ENCODE data around the gene PROSER3. TPM values are rescaled to one million over a fixed set of nuclear protein-coding genes. Genes with fewer than 3 reads are reported as not detected.

The PROSER3 gene
- total and polyA plus RNA-seq, 2 experiments from 2014 or later = 12.2 to 26.5 TPM

DNA sequence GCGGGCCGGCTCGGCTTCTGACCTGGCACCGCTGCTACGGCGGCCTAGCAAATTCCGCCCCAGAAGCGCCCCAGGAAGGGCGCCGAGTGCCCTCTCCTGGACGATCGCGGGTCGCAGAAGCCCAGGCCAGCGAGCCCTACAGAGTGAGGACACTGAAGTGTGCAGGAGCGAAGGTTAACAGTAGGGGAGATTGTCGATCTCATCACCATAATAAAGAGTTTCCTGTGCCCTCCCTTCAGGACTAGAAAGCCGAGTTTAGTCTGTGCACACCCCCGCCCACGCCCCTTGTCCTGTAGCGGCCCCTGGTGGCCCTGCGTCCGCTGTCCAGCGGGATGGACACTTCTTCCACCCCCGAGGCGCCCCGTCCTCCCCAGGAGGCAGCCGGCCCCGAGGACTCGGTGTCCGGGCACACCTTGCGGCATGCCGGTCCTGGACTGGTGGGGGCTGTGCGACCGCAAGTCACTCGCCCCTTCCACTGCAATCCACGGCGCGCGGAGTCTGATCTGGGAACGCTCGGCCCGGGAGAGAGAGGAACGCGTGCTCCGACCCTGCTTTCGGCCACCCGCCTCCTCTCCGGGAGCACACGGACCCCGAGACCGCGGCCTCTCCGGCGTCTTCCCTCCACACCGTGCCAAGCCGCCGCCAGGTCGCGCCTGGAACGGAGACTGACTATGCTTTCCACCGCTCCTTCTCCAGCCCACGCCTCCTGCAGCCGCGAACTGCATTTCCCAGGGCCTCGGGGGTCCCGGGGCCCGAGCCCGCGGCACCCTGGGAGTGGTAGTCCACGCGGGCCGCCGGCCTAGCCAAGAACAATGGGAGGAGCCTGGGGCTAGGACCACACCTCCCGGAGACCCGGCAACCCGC is 40.9 kb upstream of the PROSER3 start:
- Histone ChIP-seq H3K27ac (peak overlapping the region; percentile 89), H3K4me1 (ENCODE audit: insufficient read depth) (peaks cover 15% of the 10 kb centered on the region), H3K9me2 (replicated peaks; ENCODE audit: insufficient read depth) (no peaks in the 10 kb centered on the region), H3K27me3 (no peaks in the 10 kb centered on the region), H3K4me2 (peak overlapping the region; percentile 89), H3K9me3 (ENCODE audit: low read depth) (no peaks in the 10 kb centered on the region), H3K4me3 (peak overlapping the region; percentile 43), H3K79me2 (peaks cover 45% of the 10 kb centered on the region), H3K36me3 (replicated peaks; ENCODE audit: insufficient read depth, low read depth) (no peaks in the 10 kb centered on the region), H4K20me1 (ENCODE audit: insufficient read depth, poor library complexity, severe bottlenecking) (peaks cover 25% of the 10 kb centered on the region), H2AFZ (peak overlapping the region; percentile 81)
- peak; percentile 94 for DNase-seq (ENCODE audit: low spot score)
- 1% methylated on average over 43 of the region's 77 CpGs for WGBS (ENCODE audit: low lambda C conversion rate, missing lambda C conversion rate)
- TF ChIP-seq EZH2phosphoT487 (IDR thresholded peaks at IDR 0.05; ENCODE audit: low read depth, severe bottlenecking, unreplicated experiment) = no peak
- TF ChIP-seq, protein P1, sequence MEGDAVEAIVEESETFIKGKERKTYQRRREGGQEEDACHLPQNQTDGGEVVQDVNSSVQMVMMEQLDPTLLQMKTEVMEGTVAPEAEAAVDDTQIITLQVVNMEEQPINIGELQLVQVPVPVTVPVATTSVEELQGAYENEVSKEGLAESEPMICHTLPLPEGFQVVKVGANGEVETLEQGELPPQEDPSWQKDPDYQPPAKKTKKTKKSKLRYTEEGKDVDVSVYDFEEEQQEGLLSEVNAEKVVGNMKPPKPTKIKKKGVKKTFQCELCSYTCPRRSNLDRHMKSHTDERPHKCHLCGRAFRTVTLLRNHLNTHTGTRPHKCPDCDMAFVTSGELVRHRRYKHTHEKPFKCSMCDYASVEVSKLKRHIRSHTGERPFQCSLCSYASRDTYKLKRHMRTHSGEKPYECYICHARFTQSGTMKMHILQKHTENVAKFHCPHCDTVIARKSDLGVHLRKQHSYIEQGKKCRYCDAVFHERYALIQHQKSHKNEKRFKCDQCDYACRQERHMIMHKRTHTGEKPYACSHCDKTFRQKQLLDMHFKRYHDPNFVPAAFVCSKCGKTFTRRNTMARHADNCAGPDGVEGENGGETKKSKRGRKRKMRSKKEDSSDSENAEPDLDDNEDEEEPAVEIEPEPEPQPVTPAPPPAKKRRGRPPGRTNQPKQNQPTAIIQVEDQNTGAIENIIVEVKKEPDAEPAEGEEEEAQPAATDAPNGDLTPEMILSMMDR (IDR thresholded peaks at IDR 0.05; ENCODE audit: poor library complexity) = peak; percentile 90
- no peak for TF ChIP-seq EZH2 (IDR thresholded peaks at IDR 0.05; ENCODE audit: borderline replicate concordance)

DNA sequence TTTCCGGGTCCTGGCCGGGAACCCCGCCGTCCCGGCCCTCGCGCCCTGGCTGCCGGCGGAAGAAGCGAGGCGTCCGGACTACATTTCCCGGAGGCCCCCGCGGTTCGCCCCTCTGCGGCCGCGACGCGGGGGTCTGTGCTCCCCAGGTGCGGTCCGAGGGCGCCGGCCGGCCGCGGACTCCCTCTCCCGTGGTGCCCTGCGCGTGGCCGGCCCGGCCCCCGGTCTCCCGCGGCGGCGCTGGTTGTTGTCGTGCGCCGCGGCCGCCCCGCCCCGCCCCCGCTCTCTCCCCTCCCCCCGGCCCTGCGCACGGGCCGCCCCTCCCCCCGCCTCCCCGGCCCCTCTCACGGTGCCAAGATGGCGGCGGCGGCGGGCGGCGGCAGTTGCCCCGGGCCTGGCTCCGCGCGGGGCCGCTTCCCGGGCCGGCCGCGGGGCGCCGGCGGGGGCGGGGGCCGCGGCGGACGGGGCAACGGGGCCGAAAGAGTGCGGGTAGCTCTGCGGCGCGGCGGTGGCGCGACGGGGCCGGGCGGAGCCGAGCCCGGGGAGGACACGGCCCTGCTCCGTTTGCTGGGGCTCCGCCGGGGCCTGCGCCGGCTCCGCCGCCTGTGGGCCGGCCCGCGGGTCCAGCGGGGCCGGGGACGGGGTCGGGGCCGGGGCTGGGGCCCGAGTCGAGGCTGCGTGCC is 40.2 kb upstream of the PROSER3 start, which contains the start of gene KMT2B:
TSS of gene KMT2B (plus strand) at position 339 of the 680 bp plus-strand sequence. CDS start at position 355, 16 bp downstream.
- WGBS (ENCODE audit: low lambda C conversion rate, missing lambda C conversion rate) = 1% methylated on average over 24 of the region's 109 CpGs
- Histone ChIP-seq H3K9me3 (ENCODE audit: low read depth) (no peaks in the 10 kb centered on the region), H3K4me3 (peak within 1 kb of the TSS; percentile 96), H3K27me3 (no peaks in the 10 kb centered on the region), H2AFZ (peak within 1 kb of the TSS; percentile 81), H3K9me2 (replicated peaks; ENCODE audit: insufficient read depth) (no peaks in the 10 kb centered on the region), H3K4me2 (peak within 1 kb of the TSS; percentile 89), H3K4me1 (ENCODE audit: insufficient read depth) (peaks cover 15% of the 10 kb centered on the region), H3K27ac (peak within 1 kb of the TSS; percentile 89), H4K20me1 (ENCODE audit: insufficient read depth, poor library complexity, severe bottlenecking) (peaks cover 25% of the 10 kb centered on the region), H3K79me2 (peaks cover 49% of the 10 kb centered on the region), H3K36me3 (replicated peaks; ENCODE audit: insufficient read depth, low read depth) (no peaks in the 10 kb centered on the region)
- DNase-seq (ENCODE audit: low spot score) = peak; percentile 98
- no peak for TF ChIP-seq EZH2phosphoT487 (IDR thresholded peaks at IDR 0.05; ENCODE audit: low read depth, severe bottlenecking, unreplicated experiment)
- TF ChIP-seq, protein P1 (IDR thresholded peaks at IDR 0.05; ENCODE audit: poor library complexity) = no peak
- no peak for TF ChIP-seq EZH2 (IDR thresholded peaks at IDR 0.05; ENCODE audit: borderline replicate concordance)

DNA sequence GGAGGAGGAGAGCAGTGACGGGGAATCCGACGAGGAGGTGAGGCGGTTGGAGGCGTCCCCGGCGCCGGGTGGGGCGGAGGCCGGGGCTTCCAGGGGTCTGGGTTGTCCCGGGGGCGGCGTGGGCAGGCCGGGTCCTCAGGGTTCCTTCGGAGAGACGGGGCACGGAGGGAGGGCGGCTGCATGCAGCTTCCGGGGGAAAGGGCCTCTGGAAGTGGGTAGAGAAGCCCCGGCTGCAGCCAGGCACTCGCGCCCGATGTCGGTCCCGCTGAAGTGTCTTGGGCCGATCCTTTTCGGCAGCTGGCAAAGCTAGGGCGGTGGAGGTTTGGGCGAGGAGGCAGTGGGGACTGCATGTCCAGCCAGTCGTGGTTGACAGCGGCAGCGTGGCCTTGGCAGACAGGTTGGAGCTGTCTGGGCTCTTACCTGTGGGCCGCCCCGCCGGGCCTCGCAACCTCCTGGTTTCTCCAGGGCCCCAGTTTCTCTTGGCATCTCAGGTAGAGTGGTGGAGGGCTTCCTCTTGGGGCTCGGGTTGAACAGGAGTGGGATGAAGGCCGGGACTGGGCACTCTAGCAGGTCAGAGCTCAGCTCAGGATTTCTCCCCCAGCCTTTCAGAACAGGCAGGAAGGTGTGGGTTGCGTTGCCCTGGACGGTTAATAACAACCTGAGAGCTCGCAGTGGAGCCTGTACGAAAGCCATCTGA is 39.5 kb upstream of the PROSER3 start:
- Histone ChIP-seq H3K9me3 (ENCODE audit: low read depth) (no peaks in the 10 kb centered on the region), H3K27ac (peak overlapping the region; percentile 85), H3K27me3 (no peaks in the 10 kb centered on the region), H3K9me2 (replicated peaks; ENCODE audit: insufficient read depth) (no peaks in the 10 kb centered on the region), H4K20me1 (ENCODE audit: insufficient read depth, poor library complexity, severe bottlenecking) (peaks cover 25% of the 10 kb centered on the region), H3K4me2 (peak overlapping the region; percentile 87), H3K4me1 (ENCODE audit: insufficient read depth) (peaks cover 15% of the 10 kb centered on the region), H3K79me2 (peaks cover 49% of the 10 kb centered on the region), H3K36me3 (replicated peaks; ENCODE audit: insufficient read depth, low read depth) (no peaks in the 10 kb centered on the region), H2AFZ (no peak overlapping the region), H3K4me3 (peak overlapping the region; percentile 96)
- TF ChIP-seq EZH2phosphoT487 (IDR thresholded peaks at IDR 0.05; ENCODE audit: low read depth, severe bottlenecking, unreplicated experiment) (no peak), EZH2 (IDR thresholded peaks at IDR 0.05; ENCODE audit: borderline replicate concordance) (no peak)
- TF ChIP-seq, protein P1 (IDR thresholded peaks at IDR 0.05; ENCODE audit: poor library complexity) = no peak
- DNase-seq (ENCODE audit: low spot score) = peak; percentile 52
- WGBS (ENCODE audit: low lambda C conversion rate, missing lambda C conversion rate) = 4% methylated on average over 23 of the region's 42 CpGs
